ENCODE measurements around the gene FOLR2. TPM values are rescaled to one million over a fixed set of nuclear protein-coding genes. Genes with fewer than 3 reads are reported as not detected.
A peak's percentile ranks its signal among the peaks of the same experiment; 100 is the strongest.

The FOLR2 gene
- polyA plus RNA-seq, 3 donors = 54.7 to 63.8 (median 62.6) TPM

DNA sequence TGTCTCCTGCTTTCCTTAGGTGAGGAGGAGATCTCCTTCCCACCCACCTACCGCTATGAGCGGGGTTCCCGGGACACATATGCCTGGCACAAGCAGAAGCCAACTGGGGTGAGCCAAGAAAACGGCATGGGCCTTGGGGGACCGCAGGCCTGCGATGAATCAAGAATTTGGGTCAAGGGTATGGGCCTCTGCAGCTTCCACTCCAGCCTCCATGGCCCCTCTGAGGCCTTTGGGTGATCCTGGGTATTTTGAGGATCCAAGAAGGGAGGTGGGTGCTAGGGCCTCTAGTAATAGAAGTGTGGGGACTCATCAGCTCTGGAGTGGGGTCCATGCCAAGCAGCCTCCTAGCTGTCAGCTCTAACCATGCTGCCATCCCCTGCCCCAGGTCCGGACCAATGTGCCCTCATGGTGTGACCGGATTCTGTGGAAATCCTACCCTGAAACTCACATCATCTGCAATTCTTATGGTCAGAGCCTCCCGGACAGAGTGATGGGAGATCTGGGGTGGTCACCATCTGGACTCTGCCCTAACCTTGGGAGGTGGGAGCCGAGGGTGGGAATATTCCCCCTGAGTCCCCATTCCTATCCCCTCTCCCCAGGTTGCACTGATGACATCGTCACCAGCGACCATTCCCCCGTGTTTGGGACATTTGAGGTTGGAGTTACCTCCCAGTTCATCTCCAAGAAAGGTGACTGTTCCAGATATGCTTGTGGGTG is 16.6 kb downstream of the FOLR2 start:
- H3K4me3 Mint-ChIP-seq = no peak overlapping the region
- H4K20me1 ChIP-seq (ENCODE audit: insufficient read depth, low read length) = peaks cover 100% of the 10 kb centered on the region

DNA sequence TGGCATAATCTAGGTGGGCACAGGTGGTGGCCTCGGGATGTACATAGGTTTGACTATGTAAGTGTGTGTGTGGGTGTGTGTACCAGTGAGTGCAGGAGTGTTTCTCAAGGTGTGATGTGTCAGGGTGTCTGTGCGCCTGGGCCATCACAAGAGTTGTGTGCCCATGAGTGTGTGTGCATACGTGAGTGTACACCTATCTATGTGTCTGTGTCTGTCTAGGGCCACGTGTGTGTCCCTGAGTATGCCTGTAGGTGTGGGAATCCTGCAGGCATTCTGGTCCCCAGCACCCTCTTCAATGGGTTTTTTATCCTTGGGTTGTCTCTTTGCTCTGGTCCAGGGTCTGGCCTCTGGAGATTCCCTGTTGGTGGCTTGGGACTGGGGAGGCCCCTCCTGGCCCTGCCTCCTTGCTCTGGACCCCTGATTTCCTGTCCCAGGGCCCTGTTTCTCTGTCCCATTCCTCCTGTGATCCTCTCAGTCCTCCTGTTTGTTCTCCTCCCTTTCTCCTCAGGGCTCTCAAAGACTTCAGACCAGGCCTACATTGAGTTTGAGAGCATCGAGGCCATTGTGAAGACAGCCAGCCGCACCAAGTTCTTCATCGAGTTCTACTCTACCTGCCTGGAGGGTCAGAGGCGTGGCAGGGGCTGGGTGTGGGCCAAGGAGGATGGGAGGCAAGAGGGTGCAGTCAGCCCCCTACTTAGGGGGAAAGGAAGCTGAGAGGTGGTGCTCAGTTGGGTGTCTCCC is 17.3 kb downstream of the FOLR2 start:
- peaks cover 100% of the 10 kb centered on the region for H4K20me1 ChIP-seq (ENCODE audit: insufficient read depth, low read length)
- Mint-ChIP-seq H3K4me3 (no peak overlapping the region), H3K36me3 (peaks cover 92 to 99% of the 10 kb centered on the region in 2 donors), H3K27ac (peak overlapping the region in 5 of 7 donors; percentile 7 to 74 (median 54)), H3K27me3 (ENCODE audit: low read depth in 3 of 3) (peaks cover 10 to 13% (median 11%) of the 10 kb centered on the region in 3 donors), H3K9me3 (peaks cover 0 to 3% (median 0%) of the 10 kb centered on the region in 7 donors), H3K4me1 (peaks cover 31% of the 10 kb centered on the region)
- H3K9me3 ChIP-seq (replicated peaks in 1 of 2; ENCODE audit: control insufficient read depth in 1 of 2, insufficient read depth in 1 of 2, low read length in 2 of 2) = no peaks in the 10 kb centered on the region
- H3K27me3 ChIP-seq (ENCODE audit: control insufficient read depth in 2 of 2, insufficient read depth in 2 of 2, low read length in 2 of 2) = peaks cover 0 to 8% of the 10 kb centered on the region in 2 donors
- H3K4me1 ChIP-seq (ENCODE audit: control insufficient read depth in 1 of 2, insufficient read depth in 2 of 2, low read length in 2 of 2) = peaks cover 8 to 9% of the 10 kb centered on the region in 2 donors
- H3K4me2 ChIP-seq (replicated peaks; ENCODE audit: extremely low read depth, low read length, poor library complexity, severe bottlenecking) = no peak overlapping the region
- DNase-seq = peak in 1 of 3 donors; percentile 1
- 94% methylated on average over 4 of the region's 8 CpGs for WGBS (ENCODE audit: insufficient coverage)
- H3K27ac ChIP-seq (ENCODE audit: low read depth in 1 of 2, low read length in 2 of 2) = peak overlapping the region in 1 of 2 donors; percentile 21
- no peak overlapping the region for H3K9ac ChIP-seq (ENCODE audit: insufficient read depth, low read length, poor library complexity, severe bottlenecking)
- peaks cover 92 to 98% of the 10 kb centered on the region in 2 donors for H3K36me3 ChIP-seq (replicated peaks in 1 of 2; ENCODE audit: control insufficient read depth in 1 of 2, insufficient read depth in 2 of 2, low read length in 2 of 2)
- no peak overlapping the region for H2AFZ ChIP-seq (ENCODE audit: insufficient read depth, low read depth, low read length, poor library complexity, severe bottlenecking)
- no peak overlapping the region for H3K4me3 ChIP-seq (replicated peaks in 1 of 3; ENCODE audit: low read depth in 2 of 3, low read length in 3 of 3)
- TF ChIP-seq, protein P1, sequence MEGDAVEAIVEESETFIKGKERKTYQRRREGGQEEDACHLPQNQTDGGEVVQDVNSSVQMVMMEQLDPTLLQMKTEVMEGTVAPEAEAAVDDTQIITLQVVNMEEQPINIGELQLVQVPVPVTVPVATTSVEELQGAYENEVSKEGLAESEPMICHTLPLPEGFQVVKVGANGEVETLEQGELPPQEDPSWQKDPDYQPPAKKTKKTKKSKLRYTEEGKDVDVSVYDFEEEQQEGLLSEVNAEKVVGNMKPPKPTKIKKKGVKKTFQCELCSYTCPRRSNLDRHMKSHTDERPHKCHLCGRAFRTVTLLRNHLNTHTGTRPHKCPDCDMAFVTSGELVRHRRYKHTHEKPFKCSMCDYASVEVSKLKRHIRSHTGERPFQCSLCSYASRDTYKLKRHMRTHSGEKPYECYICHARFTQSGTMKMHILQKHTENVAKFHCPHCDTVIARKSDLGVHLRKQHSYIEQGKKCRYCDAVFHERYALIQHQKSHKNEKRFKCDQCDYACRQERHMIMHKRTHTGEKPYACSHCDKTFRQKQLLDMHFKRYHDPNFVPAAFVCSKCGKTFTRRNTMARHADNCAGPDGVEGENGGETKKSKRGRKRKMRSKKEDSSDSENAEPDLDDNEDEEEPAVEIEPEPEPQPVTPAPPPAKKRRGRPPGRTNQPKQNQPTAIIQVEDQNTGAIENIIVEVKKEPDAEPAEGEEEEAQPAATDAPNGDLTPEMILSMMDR (IDR thresholded peaks at IDR 0.05) = no peak
- intact Hi-C loops (cut with micrococcal nuclease) = no loop called here
- H3K79me2 ChIP-seq (ENCODE audit: insufficient read depth, low read length) = no peaks in the 10 kb centered on the region

More for the DNA sequence above, 16.6 kb downstream of the FOLR2 start:
- Histone ChIP-seq H3K9ac (ENCODE audit: insufficient read depth, low read length, poor library complexity, severe bottlenecking) (no peak overlapping the region), H3K27me3 (ENCODE audit: control insufficient read depth in 2 of 2, insufficient read depth in 2 of 2, low read length in 2 of 2) (peaks cover 0 to under 1% of the 10 kb centered on the region in 2 donors), H3K4me3 (replicated peaks in 1 of 3; ENCODE audit: low read depth in 2 of 3, low read length in 3 of 3) (no peak overlapping the region), H3K79me2 (ENCODE audit: insufficient read depth, low read length) (no peaks in the 10 kb centered on the region), H3K36me3 (replicated peaks in 1 of 2; ENCODE audit: control insufficient read depth in 1 of 2, insufficient read depth in 2 of 2, low read length in 2 of 2) (peaks cover 99 to 100% of the 10 kb centered on the region in 2 donors), H3K9me3 (replicated peaks in 1 of 2; ENCODE audit: control insufficient read depth in 1 of 2, insufficient read depth in 1 of 2, low read length in 2 of 2) (no peaks in the 10 kb centered on the region), H2AFZ (ENCODE audit: insufficient read depth, low read depth, low read length, poor library complexity, severe bottlenecking) (no peak overlapping the region), H3K4me2 (replicated peaks; ENCODE audit: extremely low read depth, low read length, poor library complexity, severe bottlenecking) (no peak overlapping the region), H3K4me1 (ENCODE audit: control insufficient read depth in 1 of 2, insufficient read depth in 2 of 2, low read length in 2 of 2) (peaks cover under 1 to 2% of the 10 kb centered on the region in 2 donors), H3K27ac (ENCODE audit: low read depth in 1 of 2, low read length in 2 of 2) (no peak overlapping the region)
- peak overlapping the region in 3 of 7 donors; percentile 55 to 70 (median 67) for H3K27ac Mint-ChIP-seq
- H3K9me3 Mint-ChIP-seq = no peaks in the 10 kb centered on the region
- intact Hi-C loops (cut with micrococcal nuclease) = no loop called here
- H3K4me1 Mint-ChIP-seq = peaks cover 26% of the 10 kb centered on the region
- DNase-seq = no peak
- TF ChIP-seq, protein P1 (IDR thresholded peaks at IDR 0.05) = no peak
- H3K27me3 Mint-ChIP-seq (ENCODE audit: low read depth in 3 of 3) = peaks cover 4 to 6% (median 5%) of the 10 kb centered on the region in 3 donors
- peaks cover 91 to 100% of the 10 kb centered on the region in 2 donors for H3K36me3 Mint-ChIP-seq
- WGBS (ENCODE audit: insufficient coverage) = 100% methylated on average over 4 of the region's 13 CpGs

Measured in CD14-positive monocyte (primary cell).